GM21515 (cell line): Measurements from ENCODE around the gene TP53TG3E.
"Not testable (repeated sequence)": the region's sequence is repeated elsewhere in the genome, so short reads cannot be mapped to it uniquely, and the experiment has no call there.

Source experiments
- ATAC-seq: cut with Tn5 transposase; IDR thresholded peaks from one replicate; pipeline ENCODE4 v1.9.1; 2021; ENCODE audit not compliant: unreplicated experiment

Gene TP53TG3E, protein sequence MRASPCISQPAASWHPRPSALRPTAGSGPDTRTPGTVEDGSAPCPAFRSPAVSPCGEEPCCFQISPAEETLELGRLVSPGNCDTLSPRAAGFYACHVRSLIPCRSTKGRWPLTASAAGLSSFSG

DNA sequence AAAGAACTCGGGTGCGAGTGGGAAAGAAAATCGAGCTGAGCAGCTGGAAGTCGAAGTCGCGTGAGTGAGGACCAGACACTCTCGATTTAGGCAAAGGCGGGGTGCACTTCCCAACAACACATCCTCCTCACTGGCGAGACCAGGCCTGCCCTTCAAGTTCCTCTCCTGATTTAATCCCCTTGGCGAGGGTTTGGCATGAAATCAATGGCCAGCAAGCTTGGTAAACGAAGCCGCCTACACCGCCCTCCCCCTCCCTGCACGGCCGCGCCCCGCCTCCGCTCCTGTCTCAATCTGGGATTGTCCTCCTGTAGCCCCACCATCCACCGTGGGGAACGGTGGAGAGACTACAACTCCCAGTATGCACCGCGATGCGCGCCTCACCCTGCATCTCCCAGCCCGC is at the start of gene TP53TG3E:
TSS of gene TP53TG3E (plus strand) at position 301 of the 400 bp plus-strand sequence. CDS start at position 369, 68 bp downstream.
- ATAC-seq, result not testable (repeated sequence)

DNA sequence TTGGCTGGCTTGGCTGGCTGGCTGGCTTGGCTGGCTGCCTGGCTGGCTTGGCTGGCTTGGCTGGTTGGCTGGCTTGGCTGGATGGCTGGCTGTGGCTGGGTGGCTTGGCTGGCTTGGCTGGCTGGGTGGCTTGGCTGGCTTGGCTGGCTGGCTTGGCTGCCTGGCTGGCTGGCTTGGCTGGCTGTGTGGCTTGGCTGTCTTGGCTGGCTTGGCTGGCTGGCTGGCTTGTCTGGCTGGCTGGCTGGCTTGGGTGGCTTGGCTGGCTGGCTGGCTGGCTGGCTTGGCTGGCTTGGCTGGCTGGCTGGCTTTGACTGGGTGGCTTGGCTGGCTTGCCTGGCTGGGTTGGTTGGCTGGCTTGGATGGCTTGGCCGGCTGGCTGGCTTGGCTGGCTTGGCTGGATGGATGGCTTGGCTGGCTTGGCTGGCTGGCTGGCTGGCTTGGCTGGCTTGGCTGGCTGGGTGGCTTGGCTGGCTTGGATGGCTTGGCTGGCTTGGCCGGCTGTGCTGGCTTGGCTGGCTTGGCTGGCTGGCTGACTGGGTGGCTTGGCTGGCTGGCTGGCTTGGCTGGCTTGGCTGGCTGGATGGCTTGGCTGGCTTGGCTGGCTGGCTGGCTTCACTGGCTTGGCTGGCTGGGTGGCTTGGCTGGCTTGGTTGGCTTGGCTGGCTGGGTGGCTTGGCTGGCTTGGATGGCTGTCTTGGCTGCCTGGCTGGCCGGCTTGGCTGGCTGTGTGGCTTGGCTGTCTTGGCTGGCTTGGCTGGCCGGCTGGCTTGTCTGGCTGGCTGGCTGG is 32.3 kb downstream of the TP53TG3E start:
- ATAC-seq, result not testable (repeated sequence)

DNA sequence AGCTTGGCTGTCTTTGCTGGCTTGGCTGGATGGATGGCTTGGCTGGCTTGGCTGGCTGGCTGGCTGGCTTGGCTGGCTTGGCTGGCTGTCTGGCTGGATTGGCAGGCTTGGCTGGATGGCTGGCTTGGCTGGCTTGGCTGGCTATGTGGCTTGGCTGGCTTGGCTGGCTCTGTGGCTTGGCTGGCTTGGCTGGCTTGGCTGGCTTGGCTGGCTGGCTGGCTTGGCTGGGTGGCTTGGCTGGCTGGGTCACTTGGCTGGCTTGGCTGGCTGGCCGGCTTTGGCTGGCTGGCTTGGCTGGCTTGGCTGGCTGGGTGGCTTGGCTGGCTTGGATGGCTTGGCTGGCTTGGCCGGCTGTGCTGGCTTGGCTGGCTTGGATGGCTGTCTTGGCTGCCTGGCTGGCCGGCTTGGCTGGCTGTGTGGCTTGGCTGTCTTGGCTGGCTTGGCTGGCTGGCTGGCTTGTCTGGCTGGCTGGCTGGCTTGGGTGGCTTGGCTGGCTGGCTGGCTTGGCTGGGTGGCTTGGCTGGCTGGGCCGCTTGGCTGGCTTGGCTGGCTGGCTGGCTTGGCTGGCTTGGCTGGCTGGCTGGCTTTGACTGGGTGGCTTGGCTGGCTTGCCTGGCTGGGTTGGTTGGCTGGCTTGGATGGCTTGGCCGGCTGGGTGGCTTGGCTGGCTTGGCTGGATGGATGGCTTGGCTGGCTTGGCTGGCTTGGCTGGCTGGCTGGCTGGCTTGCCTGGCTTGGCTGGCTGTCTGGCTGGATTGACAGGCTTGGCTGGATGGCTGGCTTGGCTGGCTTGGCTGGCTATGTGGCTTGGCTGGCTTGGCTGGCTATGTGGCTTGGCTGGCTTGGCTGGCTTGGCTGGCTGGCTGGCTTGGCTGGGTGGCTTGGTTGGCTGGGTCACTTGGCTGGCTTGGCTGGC is 33.8 kb downstream of the TP53TG3E start:
- ATAC-seq, result not testable (repeated sequence)

DNA sequence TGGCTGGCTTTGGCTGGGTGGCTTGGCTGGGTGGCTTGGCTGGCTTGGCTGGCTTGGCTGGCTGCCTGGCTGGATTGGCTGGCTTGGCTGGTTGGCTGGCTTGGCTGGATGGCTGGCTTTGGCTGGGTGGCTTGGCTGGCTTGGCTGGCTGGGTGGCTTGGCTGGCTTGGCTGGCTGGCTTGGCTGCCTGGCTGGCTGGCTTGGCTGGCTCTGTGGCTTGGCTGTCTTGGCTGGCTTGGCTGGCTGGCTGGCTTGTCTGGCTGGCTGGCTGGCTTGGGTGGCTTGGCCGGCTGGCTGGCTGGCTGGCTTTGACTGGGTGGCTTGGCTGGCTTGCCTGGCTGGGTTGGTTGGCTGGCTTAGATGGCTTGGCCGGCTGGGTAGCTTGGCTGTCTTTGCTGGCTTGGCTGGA is 34.4 kb downstream of the TP53TG3E start:
- not testable (repeated sequence) for ATAC-seq

DNA sequence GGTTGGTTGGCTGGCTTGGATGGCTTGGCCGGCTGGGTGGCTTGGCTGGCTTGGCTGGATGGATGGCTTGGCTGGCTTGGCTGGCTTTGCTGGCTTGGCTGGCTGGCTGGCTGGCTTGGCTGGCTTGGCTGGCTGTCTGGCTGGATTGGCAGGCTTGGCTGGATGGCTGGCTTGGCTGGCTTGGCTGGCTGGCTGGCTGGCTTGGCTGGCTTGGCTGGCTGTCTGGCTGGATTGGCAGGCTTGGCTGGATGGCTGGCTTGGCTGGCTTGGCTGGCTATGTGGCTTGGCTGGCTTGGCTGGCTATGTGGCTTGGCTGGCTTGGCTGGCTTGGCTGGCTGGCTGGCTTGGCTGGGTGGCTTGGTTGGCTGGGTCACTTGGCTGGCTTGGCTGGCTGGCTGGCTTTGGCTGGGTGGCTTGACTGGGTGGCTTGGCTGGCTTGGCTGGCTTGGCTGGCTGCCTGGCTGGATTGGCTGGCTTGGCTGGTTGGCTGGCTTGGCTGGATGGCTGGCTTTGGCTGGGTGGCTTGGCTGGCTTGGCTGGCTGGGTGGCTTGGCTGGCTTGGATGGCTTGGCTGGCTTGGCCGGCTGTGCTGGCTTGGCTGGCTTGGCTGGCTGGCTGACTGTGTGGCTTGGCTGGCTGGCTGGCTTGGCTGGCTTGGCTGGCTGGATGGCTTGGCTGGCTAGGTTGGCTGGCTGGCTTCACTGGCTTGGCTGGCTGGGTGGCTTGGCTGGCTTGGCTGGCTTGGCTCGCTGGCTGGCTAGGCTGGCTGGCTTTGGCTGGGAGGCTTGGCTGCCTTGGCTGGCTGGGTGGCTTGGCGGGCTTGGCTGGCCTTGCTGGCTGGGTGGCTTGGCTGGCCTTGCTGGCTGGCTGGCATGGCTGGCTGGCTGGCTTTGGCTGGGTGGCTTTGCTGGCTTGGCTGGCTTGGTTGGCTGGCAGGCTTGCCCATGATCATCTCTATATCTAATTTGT is 35.3 kb downstream of the TP53TG3E start:
- ATAC-seq, result not testable (repeated sequence)
